Mucosa of descending colon (tissue), 3 donors: Measurements from ENCODE around the gene SOD3. TPM values are rescaled to one million over a fixed set of nuclear protein-coding genes. Genes with fewer than 3 reads are reported as not detected.

Experiments used
- ATAC-seq: fragments of 200-7000 bp; cut with Tn5 transposase; one replicate; pipeline ENCODE4 v1.9.1; 2020; ENCODE audit warnings: mild to moderate bottlenecking, moderate library complexity
- DNase-seq, 3 donors: peaks; one replicate each; pipeline ENCODE4 v3.0.0-alpha.2; 2020
- H3K36me3 ChIP-seq: fragments of 200-600 bp; one replicate; pipeline ENCODE4 v1.8.0; 2021; ENCODE audit warnings: low read depth, mild to moderate bottlenecking
- H3K4me1 ChIP-seq: fragments of 200-600 bp; one replicate; pipeline ENCODE4 v1.8.0; 2021; ENCODE audit warnings: low read depth, mild to moderate bottlenecking
- H3K4me3 ChIP-seq: fragments of 200-600 bp; one replicate; pipeline ENCODE4 v1.8.0; 2021; ENCODE audit warnings: mild to moderate bottlenecking
- H3K9me3 ChIP-seq: fragments of 200-600 bp; one replicate; pipeline ENCODE4 v1.8.0; 2021; ENCODE audit warnings: mild to moderate bottlenecking
- CTCF ChIP-seq: fragments of 200-600 bp; IDR thresholded peaks from one replicate; pipeline ENCODE4 v1.8.0; 2022; ENCODE audit warnings: antibody characterized with exemption, mild to moderate bottlenecking
- intact Hi-C, 2 donors: fragments of 100-400 bp; cut with DNase I in 1 of 2; cut with micrococcal nuclease in 1 of 2; formaldehyde crosslinking; loops; one replicate each; pipeline versions ENCODE4 v1.11.0 to v1.11.1; 2022; cut with DNase I, micrococcal nuclease
- total RNA-seq, 3 donors: library from RNA; stranded (reverse); fragmentation: NEBNext Ultra II Directional in 2 of 3; extraction: Animal tissue kit (Norgen Biotek cat#: 25700) in 2 of 3; gene quantifications; one replicate each; pipeline versions ENCODE4 v1.2.1 to v1.2.4, GENCODE V29; 2021 to 2023
- donor health status: DM: no; HTN: no; CAD: no; lungs with moderate emphysema.
- donor health status: DM: no; HTN: no; CAD: no.
- donor health status: DM: no; HTN: yes; CAD: no.

The SOD3 gene
- total RNA-seq, 3 donors from 2014 or later, result 18.0 to 33.0 (median 25.6) TPM

GRCh38 chr4:24843096-24843495 is 47.7 kb downstream of the SOD3 start:
- Histone ChIP-seq H3K4me3 (no peak overlapping the region), H3K4me1 (no peaks in the 10 kb centered on the region), H3K36me3 (no peaks in the 10 kb centered on the region), H3K9me3 (no peaks in the 10 kb centered on the region)
- DNase-seq, result no peak
- intact Hi-C loops, result no loop called here
- ATAC-seq, result no peak
- no peak for TF ChIP-seq CTCF

- Histone ChIP-seq H3K4me1 (no peaks in the 10 kb centered on the region), H3K9me3 (no peaks in the 10 kb centered on the region), H3K36me3 (no peaks in the 10 kb centered on the region), H3K4me3 (no peak overlapping the region)
- intact Hi-C loops, result no loop called here
- ATAC-seq (no peak), DNase-seq (no peak)
- no peak for TF ChIP-seq CTCF
These were observed 49.8 kb downstream of the SOD3 start for GRCh38 chr4:24845132-24845531.

GRCh38 chr4:24845902-24846301 is 50.5 kb downstream of the SOD3 start:
- DNase-seq (no peak), ATAC-seq (no peak)
- H3K4me3 ChIP-seq, result no peak overlapping the region
- no peaks in the 10 kb centered on the region for H3K36me3 ChIP-seq
- intact Hi-C loops, result no loop called here
- no peaks in the 10 kb centered on the region for H3K4me1 ChIP-seq
- no peaks in the 10 kb centered on the region for H3K9me3 ChIP-seq
- no peak for TF ChIP-seq CTCF

DNA sequence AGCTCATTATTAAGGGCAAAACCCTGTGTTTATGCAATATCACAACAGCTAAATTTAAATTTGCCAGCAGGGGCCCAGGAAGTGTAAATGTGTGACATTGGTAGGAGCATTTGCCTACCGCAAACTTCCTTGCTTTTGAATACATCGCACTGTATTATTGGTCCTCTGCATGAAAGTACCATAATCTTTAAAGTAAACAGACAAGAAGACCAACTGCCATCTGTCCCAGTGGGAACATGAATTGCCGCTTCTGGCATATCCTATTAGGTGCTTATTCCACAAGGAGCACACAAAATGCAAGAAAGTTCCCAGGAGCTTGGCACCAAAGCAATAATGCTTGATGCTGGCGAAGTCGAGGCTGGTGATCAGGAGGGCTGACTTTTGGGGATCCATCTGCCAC is 51.3 kb downstream of the SOD3 start:
- no peak overlapping the region for H3K4me3 ChIP-seq

GRCh38 chr4:24849351-24849750 is 54.0 kb downstream of the SOD3 start:
- TF ChIP-seq CTCF, result no peak
- ATAC-seq (no peak), DNase-seq (no peak)
- no peaks in the 10 kb centered on the region for H3K4me1 ChIP-seq
- H3K36me3 ChIP-seq, result no peaks in the 10 kb centered on the region
- no peak overlapping the region for H3K4me3 ChIP-seq
- intact Hi-C loops, result no loop called here
- no peaks in the 10 kb centered on the region for H3K9me3 ChIP-seq

More for the DNA sequence above, 51.3 kb downstream of the SOD3 start:
- Histone ChIP-seq H3K9me3 (no peaks in the 10 kb centered on the region), H3K36me3 (no peaks in the 10 kb centered on the region), H3K4me1 (no peaks in the 10 kb centered on the region)
- DNase-seq (no peak), ATAC-seq (peak; percentile 9)
- intact Hi-C loops, result no loop called here
- TF ChIP-seq CTCF, result no peak

DNA sequence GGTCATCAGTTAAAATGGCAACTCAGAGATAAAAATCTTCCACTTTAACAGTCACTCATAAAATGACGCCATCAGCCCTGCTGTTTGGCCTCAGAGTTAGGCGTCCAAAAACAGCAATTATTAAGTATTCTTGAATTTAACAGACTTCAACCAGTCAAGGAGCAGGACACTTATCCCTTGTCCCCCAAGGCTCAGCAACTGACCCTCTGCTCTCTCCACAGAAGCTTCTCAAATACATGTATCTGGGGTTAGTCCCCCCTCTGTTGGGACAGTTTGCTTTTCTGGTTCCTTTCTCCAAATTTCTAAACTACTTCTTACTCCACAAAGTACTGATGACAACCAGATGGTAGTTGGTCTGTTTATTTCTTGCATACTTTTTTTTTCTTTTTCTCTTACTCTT is 54.4 kb downstream of the SOD3 start:
- no peak for DNase-seq
- H3K36me3 ChIP-seq, result no peaks in the 10 kb centered on the region
- no peaks in the 10 kb centered on the region for H3K9me3 ChIP-seq
- ATAC-seq, result no peak
- no peaks in the 10 kb centered on the region for H3K4me1 ChIP-seq
- no peak overlapping the region for H3K4me3 ChIP-seq
- intact Hi-C loops, result no loop called here
- no peak for TF ChIP-seq CTCF
